Chondrocyte (in vitro differentiated cells): Measurements from ENCODE around the gene MYBL2. TPM values are rescaled to one million over a fixed set of nuclear protein-coding genes. Genes with fewer than 3 reads are reported as not detected.
"Not testable (repeated sequence)": the region's sequence is repeated elsewhere in the genome, so short reads cannot be mapped to it uniquely, and the experiment has no call there.

Experiments
- DNase-seq: peaks from one replicate; pipeline ENCODE4 v3.0.0; 2021; ENCODE audit warnings: mixed read lengths, low spot score
- H3K27ac Mint-ChIP-seq: one replicate; pipeline ENCODE4 v1.8.0; 2021; ENCODE audit warnings: mild to moderate bottlenecking, moderate library complexity, mixed read lengths; ENCODE audit not compliant: unreplicated experiment
- H3K27me3 Mint-ChIP-seq: 2 replicates; pipeline ENCODE4 v1.8.0; 2021; ENCODE audit warnings: low read depth, mixed read lengths
- H3K36me3 Mint-ChIP-seq: 2 replicates; pipeline ENCODE4 v1.8.0; 2021; ENCODE audit warnings: low read depth, mixed read lengths
- H3K4me1 Mint-ChIP-seq: 2 replicates; pipeline ENCODE4 v1.8.0; 2021; ENCODE audit warnings: low read depth, mild to moderate bottlenecking, mixed read lengths
- H3K4me3 Mint-ChIP-seq: one replicate; pipeline ENCODE4 v1.8.0; 2021; ENCODE audit warnings: mild to moderate bottlenecking, moderate library complexity, mixed read lengths; ENCODE audit not compliant: unreplicated experiment
- H3K9me3 Mint-ChIP-seq: 2 replicates; pipeline ENCODE4 v1.8.0; 2021; ENCODE audit warnings: low read depth, mixed read lengths
- total RNA-seq: library from RNA; stranded (reverse); gene quantifications from 3 replicates; pipeline ENCODE4 v1.2.1, GENCODE V29; 2021
- TF ChIP-seq, protein P1 (sequence below): fragments of 200-600 bp; sonication (generic); IDR thresholded peaks from 2 replicates; pipeline ENCODE4 v1.5.0; 2021; ENCODE audit warnings: antibody characterized with exemption, mild to moderate bottlenecking, moderate library complexity

Gene MYBL2
- total RNA-seq, 1 donor from 2014 or later: 16.8 TPM

DNA sequence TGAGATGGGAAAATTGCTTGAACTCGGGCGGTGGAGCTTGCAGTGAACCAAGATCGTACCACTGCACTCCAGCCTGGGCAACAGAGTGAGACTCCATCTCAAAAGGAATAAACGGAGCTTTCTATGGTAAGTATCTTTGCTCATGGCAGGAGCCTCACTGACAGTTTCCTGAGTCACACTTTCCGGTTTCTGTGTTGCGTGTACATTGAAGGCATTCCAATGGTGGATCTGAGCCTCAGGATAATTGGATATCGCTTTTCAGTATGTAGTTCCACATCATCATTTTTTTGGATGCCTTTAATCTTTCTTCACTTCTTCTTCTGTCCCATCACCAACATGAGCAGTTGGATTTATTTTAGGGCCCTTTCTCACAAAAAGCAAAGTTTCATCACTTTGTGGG, 88.5 kb downstream of the MYBL2 start:
- Mint-ChIP-seq H3K9me3 (no peaks in the 10 kb centered on the region), H3K27ac (no peak overlapping the region), H3K4me1 (peaks cover 6% of the 10 kb centered on the region), H3K36me3 (no peaks in the 10 kb centered on the region), H3K27me3 (peaks cover 21% of the 10 kb centered on the region), H3K4me3 (no peak overlapping the region)
- DNase-seq: no peak
- TF ChIP-seq, protein P1, sequence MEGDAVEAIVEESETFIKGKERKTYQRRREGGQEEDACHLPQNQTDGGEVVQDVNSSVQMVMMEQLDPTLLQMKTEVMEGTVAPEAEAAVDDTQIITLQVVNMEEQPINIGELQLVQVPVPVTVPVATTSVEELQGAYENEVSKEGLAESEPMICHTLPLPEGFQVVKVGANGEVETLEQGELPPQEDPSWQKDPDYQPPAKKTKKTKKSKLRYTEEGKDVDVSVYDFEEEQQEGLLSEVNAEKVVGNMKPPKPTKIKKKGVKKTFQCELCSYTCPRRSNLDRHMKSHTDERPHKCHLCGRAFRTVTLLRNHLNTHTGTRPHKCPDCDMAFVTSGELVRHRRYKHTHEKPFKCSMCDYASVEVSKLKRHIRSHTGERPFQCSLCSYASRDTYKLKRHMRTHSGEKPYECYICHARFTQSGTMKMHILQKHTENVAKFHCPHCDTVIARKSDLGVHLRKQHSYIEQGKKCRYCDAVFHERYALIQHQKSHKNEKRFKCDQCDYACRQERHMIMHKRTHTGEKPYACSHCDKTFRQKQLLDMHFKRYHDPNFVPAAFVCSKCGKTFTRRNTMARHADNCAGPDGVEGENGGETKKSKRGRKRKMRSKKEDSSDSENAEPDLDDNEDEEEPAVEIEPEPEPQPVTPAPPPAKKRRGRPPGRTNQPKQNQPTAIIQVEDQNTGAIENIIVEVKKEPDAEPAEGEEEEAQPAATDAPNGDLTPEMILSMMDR: no peak

DNA sequence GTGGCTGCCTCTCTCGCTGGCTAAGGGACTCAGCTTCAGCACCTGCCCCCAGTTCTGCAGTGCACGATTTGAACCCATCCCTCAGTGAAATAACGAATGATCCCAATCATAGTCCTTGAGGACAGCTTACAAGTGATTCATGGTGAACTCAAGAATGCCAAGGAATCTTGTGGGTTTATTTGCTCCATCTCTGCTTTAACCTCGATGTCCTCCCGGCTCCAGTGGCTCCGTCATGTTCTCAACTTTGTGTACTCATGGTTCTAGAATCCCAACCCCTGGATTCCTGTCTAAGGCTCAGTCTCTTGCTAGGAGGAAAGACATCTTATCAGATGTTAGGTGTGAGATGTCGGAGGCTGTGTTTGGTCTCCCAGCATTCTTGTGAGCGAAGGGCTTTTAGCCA, 88.9 kb downstream of the MYBL2 start:
- Mint-ChIP-seq H3K36me3 (no peaks in the 10 kb centered on the region), H3K4me3 (no peak overlapping the region), H3K9me3 (no peaks in the 10 kb centered on the region), H3K4me1 (peaks cover 6% of the 10 kb centered on the region), H3K27me3 (peaks cover 19% of the 10 kb centered on the region), H3K27ac (no peak overlapping the region)
- DNase-seq: no peak
- TF ChIP-seq, protein P1: no peak

DNA sequence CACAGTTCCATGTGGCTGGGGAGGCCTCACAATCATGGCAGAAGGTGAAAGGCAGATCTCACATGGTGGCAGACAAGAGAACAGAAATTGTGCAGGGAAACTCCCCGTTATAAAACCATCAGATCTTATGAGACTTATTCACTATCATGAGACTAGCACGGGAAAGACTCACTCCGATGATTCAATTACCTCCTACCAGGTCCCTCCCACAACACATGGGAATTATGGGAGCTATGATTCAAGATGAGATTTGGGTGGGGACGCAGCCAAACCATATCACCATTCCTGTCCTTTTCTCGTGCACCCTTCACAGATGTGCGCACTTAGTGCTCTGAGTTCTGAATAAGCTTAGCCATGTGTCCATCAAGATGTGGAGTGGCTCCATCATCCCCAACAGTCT, 91.0 kb downstream of the MYBL2 start:
- H3K9me3 Mint-ChIP-seq, DNase-seq: not testable (repeated sequence)

DNA sequence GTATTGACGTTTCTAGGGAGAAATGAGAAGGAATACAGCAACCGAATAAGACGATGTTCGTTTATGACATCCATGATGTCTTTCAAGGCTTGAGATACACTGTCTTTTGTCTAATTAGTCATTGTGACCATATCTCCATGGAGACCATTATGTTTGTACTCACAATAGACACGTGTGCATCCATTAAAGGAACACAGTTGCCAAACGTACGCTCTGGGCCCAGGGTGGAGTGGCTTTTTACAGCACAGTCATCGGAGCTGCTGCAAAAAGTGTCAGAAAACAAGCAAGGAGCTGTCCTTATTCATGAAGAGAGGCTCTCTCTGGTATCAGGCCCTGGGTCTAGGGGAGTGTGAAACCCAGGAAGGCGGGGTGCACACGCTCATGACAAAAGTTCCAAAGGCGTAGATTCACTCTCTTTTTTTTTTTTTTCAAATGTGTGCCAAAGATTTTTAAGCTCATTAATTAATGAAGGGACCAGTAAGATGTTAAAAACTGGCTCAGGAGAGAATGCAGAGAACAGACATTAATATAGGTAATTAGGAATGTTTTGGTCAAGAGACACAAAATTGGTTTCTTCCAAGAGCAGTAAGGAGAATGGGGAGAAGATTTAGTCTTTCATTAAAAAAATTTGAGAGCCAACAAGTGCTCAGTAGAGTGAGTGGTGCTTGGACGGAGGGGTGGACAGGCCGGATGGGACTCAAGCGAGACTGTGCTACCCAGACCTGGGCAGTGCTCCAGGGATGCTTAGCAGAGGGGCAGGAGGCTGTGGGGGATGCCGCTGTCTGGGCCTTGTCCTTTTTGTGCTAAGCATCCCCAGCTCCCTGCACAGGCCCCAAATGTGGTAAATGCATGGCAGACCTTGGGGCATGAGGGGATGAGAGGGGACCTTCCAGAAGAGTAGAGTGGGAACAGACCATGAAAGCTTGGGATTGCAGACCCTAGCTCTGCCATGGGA, 94.7 kb downstream of the MYBL2 start:
- Mint-ChIP-seq H3K4me3 (no peak overlapping the region), H3K27me3 (peaks cover 42% of the 10 kb centered on the region), H3K36me3 (no peaks in the 10 kb centered on the region), H3K27ac (no peak overlapping the region), H3K9me3 (no peaks in the 10 kb centered on the region), H3K4me1 (no peaks in the 10 kb centered on the region)
- no peak for DNase-seq
- TF ChIP-seq, protein P1: no peak

More for the DNA sequence above, 91.0 kb downstream of the MYBL2 start:
- not testable (repeated sequence) for H3K27ac Mint-ChIP-seq, H3K36me3 Mint-ChIP-seq, H3K4me3 Mint-ChIP-seq, H3K4me1 Mint-ChIP-seq
- peaks cover 25% of the 10 kb centered on the region for H3K27me3 Mint-ChIP-seq

DNA sequence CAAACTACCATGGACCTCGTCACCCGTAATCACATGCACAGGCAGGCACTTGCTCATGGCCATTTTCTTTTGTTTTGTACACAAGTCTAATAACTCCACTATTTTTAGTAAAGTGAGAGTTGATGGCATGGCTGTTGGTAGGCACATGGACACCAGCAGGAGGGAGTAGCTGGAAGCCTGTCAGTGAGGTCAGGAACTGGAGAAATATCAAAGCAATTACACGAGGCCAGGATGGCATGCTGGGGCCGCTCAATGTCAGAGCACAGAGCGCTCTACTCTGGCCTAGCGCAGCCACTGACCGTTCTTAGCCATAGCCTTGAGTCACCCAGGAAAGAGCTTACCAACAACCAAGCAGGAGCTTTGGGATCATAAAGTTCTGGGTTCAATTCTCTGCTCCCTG, 96.0 kb downstream of the MYBL2 start:
- H3K9me3 Mint-ChIP-seq: no peaks in the 10 kb centered on the region
- no peak overlapping the region for H3K27ac Mint-ChIP-seq
- no peaks in the 10 kb centered on the region for H3K4me1 Mint-ChIP-seq
- DNase-seq: no peak
- TF ChIP-seq, protein P1: no peak
- H3K27me3 Mint-ChIP-seq: peaks cover 53% of the 10 kb centered on the region
- H3K36me3 Mint-ChIP-seq: no peaks in the 10 kb centered on the region
- no peak overlapping the region for H3K4me3 Mint-ChIP-seq
